Gastrocnemius medialis (tissue), 4 donors: Measurements from ENCODE around the gene LATS2. TPM values are rescaled to one million over a fixed set of nuclear protein-coding genes. Genes with fewer than 3 reads are reported as not detected.

Source experiments
- ATAC-seq, 2 donors: fragments of 150-250 bp; one replicate each; pipeline ENCODE4 v1.9.1; 2016
- DNase-seq, 2 donors: peaks; one replicate each; pipeline ENCODE4 v3.0.0-alpha.2; 2019
- H3K27ac ChIP-seq, 4 donors: fragments of 200-600 bp; sonication (generic); 1 replicate in 1 of 4; 2 replicates in 3 of 4; pipeline ENCODE4 v1.5.1; 2016 to 2018; ENCODE audit warnings: mild to moderate bottlenecking in 2 of 4, moderate library complexity in 1 of 4
- H3K27me3 ChIP-seq, 3 donors: fragments of 200-600 bp; sonication (generic) in 2 of 3; 1 replicate in 1 of 3; 2 replicates in 2 of 3; pipeline versions ENCODE4 v1.5.1 to v1.6.0; 2016 to 2019; ENCODE audit warnings: mild to moderate bottlenecking in 1 of 3, moderate library complexity in 1 of 3
- H3K36me3 ChIP-seq, 2 donors: fragments of 200-600 bp; sonication (generic) in 1 of 2; one replicate each; pipeline ENCODE4 v1.5.1; 2017 to 2018
- H3K4me1 ChIP-seq, 2 donors: fragments of 200-600 bp; sonication (generic) in 1 of 2; one replicate each; pipeline ENCODE4 v1.5.1; 2016 to 2017; ENCODE audit warnings: mild to moderate bottlenecking in 2 of 2
- H3K4me3 ChIP-seq, 4 donors: fragments of 200-600 bp; sonication (generic) in 3 of 4; 1 replicate in 1 of 4; 2 replicates in 3 of 4; pipeline ENCODE4 v1.5.1; 2016 to 2019; ENCODE audit warnings: mild to moderate bottlenecking in 2 of 4
- H3K9me3 ChIP-seq, 3 donors: fragments of 200-600 bp; sonication (generic) in 2 of 3; 1 replicate in 1 of 3; 2 replicates in 2 of 3; pipeline ENCODE4 v1.5.1; 2016 to 2019
- POLR2A ChIP-seq, 2 donors: fragments of 450-650 bp; IDR thresholded peaks; one replicate each; pipeline ENCODE4 v1.6.1; 2017; ENCODE audit warnings: antibody characterized with exemption in 2 of 2, mild to moderate bottlenecking in 2 of 2, moderate library complexity in 2 of 2
- in situ Hi-C, 4 donors: fragments of 200-750 bp; cut with MboI; loops; one replicate each; pipeline versions ENCODE4 v1.15.0 to v1.8.0; 2017; ENCODE audit warnings: low sequenced_read_pairs in 4 of 4
- intact Hi-C: fragments of 100-400 bp; cut with DNase I; formaldehyde crosslinking; loops from one replicate; pipeline ENCODE4 v1.15.1; 2023; ENCODE audit warnings: low total_unique reads
- total RNA-seq, 4 donors: library from RNA; depleted of rRNA; stranded (reverse); fragments of >200 nt; gene quantifications; one replicate each; pipeline versions ENCODE4 v1.1.0 to v1.2.3, GENCODE V29; 2016
- TF ChIP-seq, protein P1 (sequence below), 5 experiments: fragments of 450-650 bp in 3 of 5; fragments of 200-600 bp in 2 of 5; sonication (generic) in 2 of 5; IDR thresholded peaks in 4 of 5; conservative IDR thresholded peaks in 1 of 5; 1 replicate in 4 of 5; 2 replicates in 1 of 5; pipeline ENCODE4 v1.5.1; 2016 to 2019; ENCODE audit warnings: antibody characterized with exemption in 5 of 5, mild to moderate bottlenecking in 3 of 5, moderate library complexity in 3 of 5

Gene LATS2
- total RNA-seq, 4 donors from 2014 or later, result 11.5 to 34.1 (median 18.8) TPM

DNA sequence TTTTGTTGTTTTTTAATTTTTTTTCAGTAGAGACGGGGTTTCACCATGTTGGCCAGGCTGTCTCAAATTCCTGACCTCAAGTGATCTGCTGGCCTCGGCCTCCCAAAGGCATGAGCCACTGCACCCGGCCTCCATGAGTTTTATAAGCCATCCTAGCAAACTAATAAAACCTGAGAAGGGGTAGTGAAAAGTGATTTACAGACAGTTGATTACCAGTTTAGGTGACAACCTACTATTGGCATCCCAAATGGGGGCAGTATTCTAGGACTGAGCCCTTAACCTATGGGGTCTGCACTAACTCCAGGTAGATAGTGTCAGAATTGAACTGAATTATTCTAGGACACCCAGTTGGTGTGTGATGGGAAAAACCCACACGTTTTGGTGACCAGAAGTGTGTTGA, 6.5 kb upstream of the LATS2 start:
- Histone ChIP-seq H3K4me1 (peaks cover 11 to 12% of the 10 kb centered on the region in 2 donors), H3K27ac (no peak overlapping the region), H3K36me3 (no peaks in the 10 kb centered on the region), H3K4me3 (no peak overlapping the region), H3K27me3 (no peaks in the 10 kb centered on the region), H3K9me3 (no peaks in the 10 kb centered on the region)
- in situ Hi-C loops (loop anchor here in 2 of 4 donors (5.0 to 10.0 kb wide), 2 partner anchors 123 to 126 kb away; no protein-coding TSS in a partner anchor), intact Hi-C loops (loop anchor here (10.0 kb wide), 1 partner anchor 243 kb away; no protein-coding TSS in a partner anchor)
- DNase-seq, result no peak
- no peak for TF ChIP-seq POLR2A (IDR thresholded peaks at IDR 0.05)
- TF ChIP-seq, protein P1, sequence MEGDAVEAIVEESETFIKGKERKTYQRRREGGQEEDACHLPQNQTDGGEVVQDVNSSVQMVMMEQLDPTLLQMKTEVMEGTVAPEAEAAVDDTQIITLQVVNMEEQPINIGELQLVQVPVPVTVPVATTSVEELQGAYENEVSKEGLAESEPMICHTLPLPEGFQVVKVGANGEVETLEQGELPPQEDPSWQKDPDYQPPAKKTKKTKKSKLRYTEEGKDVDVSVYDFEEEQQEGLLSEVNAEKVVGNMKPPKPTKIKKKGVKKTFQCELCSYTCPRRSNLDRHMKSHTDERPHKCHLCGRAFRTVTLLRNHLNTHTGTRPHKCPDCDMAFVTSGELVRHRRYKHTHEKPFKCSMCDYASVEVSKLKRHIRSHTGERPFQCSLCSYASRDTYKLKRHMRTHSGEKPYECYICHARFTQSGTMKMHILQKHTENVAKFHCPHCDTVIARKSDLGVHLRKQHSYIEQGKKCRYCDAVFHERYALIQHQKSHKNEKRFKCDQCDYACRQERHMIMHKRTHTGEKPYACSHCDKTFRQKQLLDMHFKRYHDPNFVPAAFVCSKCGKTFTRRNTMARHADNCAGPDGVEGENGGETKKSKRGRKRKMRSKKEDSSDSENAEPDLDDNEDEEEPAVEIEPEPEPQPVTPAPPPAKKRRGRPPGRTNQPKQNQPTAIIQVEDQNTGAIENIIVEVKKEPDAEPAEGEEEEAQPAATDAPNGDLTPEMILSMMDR (IDR thresholded peaks at IDR 0.05 in 4 of 5, conservative IDR thresholded peaks at IDR 0.05 in 1 of 5), result no peak
- ATAC-seq, result no peak

DNA sequence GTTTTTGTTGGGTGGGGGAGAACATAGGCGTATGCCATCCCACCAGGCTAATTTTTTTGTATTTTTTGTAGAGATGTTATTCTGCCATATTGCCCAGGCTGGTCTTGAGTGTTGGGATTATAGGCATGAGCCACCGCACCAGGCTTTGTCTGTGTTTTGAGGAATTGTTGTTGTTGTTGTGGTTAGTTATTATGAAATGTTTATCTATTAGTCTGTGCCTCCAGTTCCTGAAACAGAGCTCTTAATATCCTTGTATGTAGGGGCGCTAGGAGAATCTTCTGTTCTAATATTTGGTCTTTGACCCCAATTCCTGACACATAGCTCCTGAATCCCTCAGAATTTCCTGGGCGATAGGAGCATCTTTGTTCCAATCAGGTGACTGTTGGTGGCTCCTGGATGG, 5.6 kb upstream of the LATS2 start:
- intact Hi-C loops (loop anchor here (10.0 kb wide), 1 partner anchor 242 kb away; no protein-coding TSS in a partner anchor), in situ Hi-C loops (loop anchor here in 2 of 4 donors (5.0 to 10.0 kb wide), 2 partner anchors 122 to 125 kb away; no protein-coding TSS in a partner anchor)
- H3K4me3 ChIP-seq, result no peak overlapping the region
- H3K36me3 ChIP-seq, result no peaks in the 10 kb centered on the region
- H3K9me3 ChIP-seq, result no peaks in the 10 kb centered on the region
- TF ChIP-seq POLR2A (IDR thresholded peaks at IDR 0.05), result no peak
- TF ChIP-seq, protein P1 (IDR thresholded peaks at IDR 0.05 in 4 of 5, conservative IDR thresholded peaks at IDR 0.05 in 1 of 5), result no peak
- no peaks in the 10 kb centered on the region for H3K27me3 ChIP-seq
- peaks cover 12 to 14% of the 10 kb centered on the region in 2 donors for H3K4me1 ChIP-seq
- DNase-seq (no peak), ATAC-seq (no peak)
- no peak overlapping the region for H3K27ac ChIP-seq

DNA sequence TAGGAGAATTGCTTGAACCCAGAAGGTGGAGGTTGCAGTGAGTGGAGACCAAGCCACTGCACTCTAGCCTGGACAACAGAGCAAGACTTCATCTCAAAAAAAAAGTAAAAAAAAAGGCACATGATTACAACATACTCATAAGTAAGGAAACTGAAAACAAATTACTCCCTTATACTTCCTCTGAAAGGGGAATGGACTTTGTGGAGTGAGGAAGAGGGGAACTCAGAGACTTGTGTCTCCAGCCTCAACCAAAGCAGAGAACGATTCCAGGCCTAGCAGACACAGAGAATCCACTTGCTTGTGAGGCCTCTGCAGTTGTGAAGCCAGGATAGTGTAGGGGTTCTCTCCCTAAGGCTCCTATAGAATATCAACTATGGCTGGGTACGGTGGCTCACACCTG, 4.3 kb upstream of the LATS2 start:
- no peaks in the 10 kb centered on the region for H3K9me3 ChIP-seq
- DNase-seq (no peak), ATAC-seq (no peak)
- intact Hi-C loops, result loop anchor here (10.0 kb wide), 1 partner anchor 241 kb away; no protein-coding TSS in a partner anchor
- no peaks in the 10 kb centered on the region for H3K36me3 ChIP-seq
- no peak overlapping the region for H3K27ac ChIP-seq
- peaks cover 16 to 18% of the 10 kb centered on the region in 2 donors for H3K4me1 ChIP-seq
- H3K4me3 ChIP-seq, result no peak overlapping the region
- TF ChIP-seq, protein P1 (IDR thresholded peaks at IDR 0.05 in 4 of 5, conservative IDR thresholded peaks at IDR 0.05 in 1 of 5), result no peak
- TF ChIP-seq POLR2A (IDR thresholded peaks at IDR 0.05), result no peak
- no peaks in the 10 kb centered on the region for H3K27me3 ChIP-seq
- in situ Hi-C loops, result loop anchor here in 2 of 4 donors (5.0 to 10.0 kb wide), 2 partner anchors 121 to 123 kb away; no protein-coding TSS in a partner anchor

DNA sequence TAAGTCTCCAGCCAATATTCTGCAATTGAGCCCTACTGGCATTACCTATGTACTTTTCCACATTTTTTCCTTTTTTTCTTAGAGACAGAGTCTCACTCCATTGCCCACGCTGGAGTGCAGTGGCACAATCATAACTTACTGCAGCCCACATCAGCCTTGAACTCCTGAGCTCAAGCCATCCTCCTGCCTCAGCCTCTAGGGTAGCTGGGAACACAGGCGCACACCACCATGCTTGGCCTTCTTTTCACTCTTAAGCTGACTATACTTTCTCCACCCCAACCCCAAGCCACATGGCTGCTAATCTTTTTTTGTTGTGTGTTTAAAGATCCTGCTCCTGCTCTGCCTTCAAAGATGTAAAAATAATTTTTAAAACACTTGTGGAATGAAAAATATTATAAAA, 1.6 kb upstream of the LATS2 start:
- in situ Hi-C loops, result loop anchor here in 1 of 4 donors (10.0 kb wide), 1 partner anchor 118 kb away; no protein-coding TSS in a partner anchor
- DNase-seq, result no peak
- H3K27ac ChIP-seq, result no peak overlapping the region
- H3K36me3 ChIP-seq, result no peaks in the 10 kb centered on the region
- TF ChIP-seq, protein P1 (IDR thresholded peaks at IDR 0.05 in 4 of 5, conservative IDR thresholded peaks at IDR 0.05 in 1 of 5), result no peak
- TF ChIP-seq POLR2A (IDR thresholded peaks at IDR 0.05), result no peak
- ATAC-seq, result no peak
- peaks cover 25 to 27% of the 10 kb centered on the region in 2 donors for H3K4me1 ChIP-seq
- intact Hi-C loops, result loop anchor here (5.0 to 10.0 kb wide), 4 partner anchors 51 to 419 kb away; no protein-coding TSS in a partner anchor
- no peaks in the 10 kb centered on the region for H3K9me3 ChIP-seq
- H3K27me3 ChIP-seq, result no peaks in the 10 kb centered on the region
- no peak overlapping the region for H3K4me3 ChIP-seq
